Chondrocyte (in vitro differentiated cells): ENCODE results near the gene ITPR3. TPM values are rescaled to one million over a fixed set of nuclear protein-coding genes. Genes with fewer than 3 reads are reported as not detected.

Experiments
- DNase-seq: peaks from one replicate; pipeline ENCODE4 v3.0.0; 2021; ENCODE audit warnings: mixed read lengths, low spot score
- H3K27ac Mint-ChIP-seq: one replicate; pipeline ENCODE4 v1.8.0; 2021; ENCODE audit warnings: mild to moderate bottlenecking, moderate library complexity, mixed read lengths; ENCODE audit not compliant: unreplicated experiment
- H3K27me3 Mint-ChIP-seq: 2 replicates; pipeline ENCODE4 v1.8.0; 2021; ENCODE audit warnings: low read depth, mixed read lengths
- H3K36me3 Mint-ChIP-seq: 2 replicates; pipeline ENCODE4 v1.8.0; 2021; ENCODE audit warnings: low read depth, mixed read lengths
- H3K4me1 Mint-ChIP-seq: 2 replicates; pipeline ENCODE4 v1.8.0; 2021; ENCODE audit warnings: low read depth, mild to moderate bottlenecking, mixed read lengths
- H3K4me3 Mint-ChIP-seq: one replicate; pipeline ENCODE4 v1.8.0; 2021; ENCODE audit warnings: mild to moderate bottlenecking, moderate library complexity, mixed read lengths; ENCODE audit not compliant: unreplicated experiment
- H3K9me3 Mint-ChIP-seq: 2 replicates; pipeline ENCODE4 v1.8.0; 2021; ENCODE audit warnings: low read depth, mixed read lengths
- CTCF ChIP-seq: fragments of 200-600 bp; sonication (generic); IDR thresholded peaks from 2 replicates; pipeline ENCODE4 v1.5.0; 2021; ENCODE audit warnings: antibody characterized with exemption, mild to moderate bottlenecking, moderate library complexity
- total RNA-seq: library from RNA; stranded (reverse); gene quantifications from 3 replicates; pipeline ENCODE4 v1.2.1, GENCODE V29; 2021

ITPR3 gene
- total RNA-seq, 1 donor from 2014 or later, result 10.0 TPM

DNA sequence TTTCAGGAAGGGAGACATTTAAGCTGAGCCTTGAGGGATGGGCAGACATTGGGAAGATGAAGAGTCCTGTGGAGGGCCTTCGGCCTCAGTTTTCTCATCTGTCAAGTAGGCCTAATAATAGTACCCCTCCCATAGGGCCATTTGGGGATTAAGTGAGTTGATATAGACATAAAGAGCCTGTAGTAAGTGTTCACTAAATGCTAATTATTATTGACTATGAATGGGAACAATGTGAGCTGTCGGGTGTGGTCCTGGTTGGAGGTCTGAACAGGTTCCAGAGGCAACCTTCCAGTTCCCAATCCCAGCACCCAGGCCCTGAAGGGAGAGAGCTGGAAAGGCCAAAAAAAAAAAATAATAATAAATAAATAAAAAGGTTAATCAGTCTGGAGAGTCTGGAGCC is 14.5 kb upstream of the ITPR3 start:
- no peak overlapping the region for H3K27ac Mint-ChIP-seq
- no peak overlapping the region for H3K4me3 Mint-ChIP-seq
- peaks cover 22% of the 10 kb centered on the region for H3K4me1 Mint-ChIP-seq
- no peaks in the 10 kb centered on the region for H3K36me3 Mint-ChIP-seq
- DNase-seq, result no peak
- no peaks in the 10 kb centered on the region for H3K27me3 Mint-ChIP-seq
- TF ChIP-seq CTCF, result no peak
- H3K9me3 Mint-ChIP-seq, result peaks cover 6% of the 10 kb centered on the region

DNA sequence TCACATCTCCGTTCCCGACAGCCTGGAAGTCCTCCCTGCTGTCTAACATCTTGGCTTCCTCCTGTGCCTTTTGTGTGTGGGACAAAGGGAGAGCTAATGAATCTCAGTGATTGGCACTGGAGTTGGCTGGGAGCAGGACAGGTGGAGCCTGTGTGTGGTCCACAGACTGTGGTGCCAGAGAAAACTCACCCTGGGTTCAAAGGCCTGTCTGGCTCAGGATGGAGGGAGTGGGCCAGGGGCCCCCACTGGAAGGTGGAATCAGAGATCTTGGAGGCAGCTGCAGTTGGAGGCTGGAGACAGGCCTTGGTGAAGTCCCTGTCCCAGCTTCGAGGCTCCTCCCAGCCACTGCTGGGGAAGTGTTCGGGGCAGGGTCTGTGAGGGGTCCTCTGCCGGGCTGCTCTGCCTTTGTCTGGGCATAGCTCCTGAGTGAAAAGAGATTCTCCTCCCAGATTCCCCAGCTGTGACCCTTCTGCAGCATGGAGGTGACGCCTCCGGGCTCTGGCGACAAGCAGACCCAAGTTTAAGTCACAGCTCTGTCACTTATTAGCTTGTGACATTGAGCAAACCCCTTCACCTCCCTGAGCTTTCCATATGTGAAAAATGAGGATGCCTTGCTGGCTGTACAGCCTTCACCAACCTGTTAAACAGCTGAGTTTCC is 13.9 kb upstream of the ITPR3 start:
- no peak for TF ChIP-seq CTCF
- no peak for DNase-seq
- Mint-ChIP-seq H3K27me3 (no peaks in the 10 kb centered on the region), H3K9me3 (peaks cover 6% of the 10 kb centered on the region), H3K4me3 (no peak overlapping the region), H3K36me3 (no peaks in the 10 kb centered on the region), H3K27ac (no peak overlapping the region), H3K4me1 (peaks cover 22% of the 10 kb centered on the region)

DNA sequence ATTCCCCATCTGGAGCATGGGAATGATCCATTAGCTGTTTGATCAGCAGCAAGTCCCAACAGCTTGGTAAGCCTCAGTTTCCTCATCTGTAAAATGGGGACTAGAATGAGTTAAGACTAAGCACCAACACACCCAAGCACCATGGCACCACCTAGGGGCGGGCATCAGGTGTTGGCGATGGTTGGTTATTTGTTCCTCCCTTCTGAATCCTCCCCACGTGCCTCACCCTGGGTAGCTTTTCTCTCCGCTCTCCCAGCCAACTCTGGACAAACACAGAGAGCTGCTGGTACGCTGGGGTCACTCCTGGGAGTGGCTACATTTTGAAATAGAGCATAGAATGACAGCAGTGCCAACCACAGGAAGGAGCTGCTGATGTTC is 13.3 kb upstream of the ITPR3 start:
- H3K36me3 Mint-ChIP-seq, result no peaks in the 10 kb centered on the region
- H3K9me3 Mint-ChIP-seq, result peaks cover 6% of the 10 kb centered on the region
- no peak overlapping the region for H3K4me3 Mint-ChIP-seq
- no peaks in the 10 kb centered on the region for H3K27me3 Mint-ChIP-seq
- H3K27ac Mint-ChIP-seq, result no peak overlapping the region
- TF ChIP-seq CTCF, result peak; percentile 29
- peaks cover 22% of the 10 kb centered on the region for H3K4me1 Mint-ChIP-seq
- no peak for DNase-seq

DNA sequence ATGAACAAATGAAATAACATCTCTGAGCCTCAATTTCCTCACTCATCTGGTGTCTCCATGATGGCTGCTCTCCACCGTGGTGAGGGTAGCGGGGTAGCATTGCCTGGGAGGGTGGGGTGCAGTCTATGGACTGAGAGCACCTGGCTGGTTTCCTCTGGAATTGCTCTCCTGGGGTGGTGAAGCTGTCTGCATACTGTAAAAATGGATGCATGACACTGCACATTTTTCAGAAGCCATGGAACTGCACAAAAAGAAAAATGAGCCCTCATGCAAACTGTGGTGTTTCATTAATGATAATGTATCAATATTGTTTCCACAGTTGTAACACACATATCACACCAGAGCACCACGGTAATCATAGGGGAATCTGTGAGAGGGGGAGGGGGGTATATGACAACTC is 12.1 kb upstream of the ITPR3 start:
- Mint-ChIP-seq H3K27me3 (no peaks in the 10 kb centered on the region), H3K36me3 (no peaks in the 10 kb centered on the region), H3K27ac (peak overlapping the region; percentile 71), H3K4me1 (peaks cover 30% of the 10 kb centered on the region), H3K9me3 (peaks cover 6% of the 10 kb centered on the region), H3K4me3 (no peak overlapping the region)
- no peak for TF ChIP-seq CTCF
- no peak for DNase-seq

GRCh38 chr6:33609528-33609927 is 11.6 kb upstream of the ITPR3 start:
- Mint-ChIP-seq H3K4me1 (peaks cover 35% of the 10 kb centered on the region), H3K36me3 (no peaks in the 10 kb centered on the region), H3K9me3 (peaks cover 6% of the 10 kb centered on the region), H3K27me3 (no peaks in the 10 kb centered on the region), H3K4me3 (no peak overlapping the region), H3K27ac (peak overlapping the region; percentile 71)
- TF ChIP-seq CTCF, result no peak
- DNase-seq, result no peak
